Left renal pelvis (tissue), 4 donors: ENCODE measurements around the gene DIS3L2. TPM values are rescaled to one million over a fixed set of nuclear protein-coding genes. Genes with fewer than 3 reads are reported as not detected.

Source experiments
- DNase-seq, 4 donors: peaks; one replicate each; pipeline ENCODE4 v3.0.0-alpha.2; 2013; ENCODE audit warnings: low read depth in 4 of 4, low spot score in 3 of 4
- polyA plus RNA-seq, 4 donors: library from polyadenylated mRNA; unstranded; fragments of 120-200 nt; gene quantifications; one replicate each; pipeline ENCODE4 v1.2.1, GENCODE V29; 2013; ENCODE audit not compliant: insufficient read length in 4 of 4

DIS3L2 gene
- polyA plus RNA-seq, 4 donors, result 26.5 to 42.7 (median 33.0) TPM

- no peak for DNase-seq
These were observed 287.6 kb downstream of the DIS3L2 start for GRCh38 chr2:232249096-232249495.

- no peak for DNase-seq
These were observed 289.0 kb downstream of the DIS3L2 start for GRCh38 chr2:232250246-232251175.

- no peak for DNase-seq
These were observed 293.5 kb downstream of the DIS3L2 start for GRCh38 chr2:232255033-232255432.

GRCh38 chr2:232260075-232260474, 298.6 kb downstream of the DIS3L2 start:
- peak in 1 of 4 donors; percentile 4 for DNase-seq

GRCh38 chr2:232261776-232262175, 300.3 kb downstream of the DIS3L2 start:
- no peak for DNase-seq

- no peak for DNase-seq
These were observed 301.8 kb downstream of the DIS3L2 start for GRCh38 chr2:232263295-232263694.

- no peak for DNase-seq
These were observed 302.6 kb downstream of the DIS3L2 start for GRCh38 chr2:232264081-232264480.

GRCh38 chr2:232265329-232265728, 303.8 kb downstream of the DIS3L2 start:
- no peak for DNase-seq

- no peak for DNase-seq
These were observed 307.2 kb downstream of the DIS3L2 start for GRCh38 chr2:232268636-232269165.

- DNase-seq, result no peak
These were observed 308.4 kb downstream of the DIS3L2 start for GRCh38 chr2:232269867-232270266.

- DNase-seq, result no peak
These were observed 312.6 kb downstream of the DIS3L2 start for GRCh38 chr2:232273903-232274643.

- DNase-seq, result no peak
These were observed 314.2 kb downstream of the DIS3L2 start for GRCh38 chr2:232275670-232276069.

GRCh38 chr2:232276084-232276732, 314.7 kb downstream of the DIS3L2 start:
- no peak for DNase-seq

- DNase-seq, result no peak
These were observed 315.3 kb downstream of the DIS3L2 start for GRCh38 chr2:232276733-232277313.

GRCh38 chr2:232278534-232278933, 317.0 kb downstream of the DIS3L2 start:
- no peak for DNase-seq

- no peak for DNase-seq
These were observed 318.8 kb downstream of the DIS3L2 start for GRCh38 chr2:232280341-232280740.

- no peak for DNase-seq
These were observed 320.5 kb downstream of the DIS3L2 start for GRCh38 chr2:232281858-232282507.

GRCh38 chr2:232282508-232283055, 321.1 kb downstream of the DIS3L2 start:
- DNase-seq, result no peak

- no peak for DNase-seq
These were observed 324.7 kb downstream of the DIS3L2 start for GRCh38 chr2:232286001-232286868.
